AG04450 (cell line): Measurements from ENCODE around the gene STXBP5. TPM values are rescaled to one million over a fixed set of nuclear protein-coding genes. Genes with fewer than 3 reads are reported as not detected.

ENCODE experiments used
- CTCF ChIA-PET: fragments of 300-600, 350-600 bp; formaldehyde crosslinking; extraction: SDS; loops from one replicate; lab custom pipeline; 2022; ENCODE audit warnings: antibody characterized with exemption, inconsistent platforms; lab: Charles Lee
- POLR2A ChIA-PET: fragments of 350-600 bp; formaldehyde crosslinking; extraction: SDS; loops from one replicate; lab custom pipeline; 2021; ENCODE audit warnings: antibody characterized with exemption, inconsistent platforms; lab: Yijun Ruan, JAX
- DNase-seq: peaks from one replicate; pipeline ENCODE4 v3.0.0-alpha.2; 2011; ENCODE audit warnings: low read depth, low spot score
- H3K27ac ChIP-seq: one replicate; pipeline ENCODE4 v1.5.1; 2012; ENCODE audit warnings: low read depth, low read length, control low read depth
- H3K27me3 ChIP-seq: one replicate; pipeline ENCODE4 v1.6.0; 2012; ENCODE audit warnings: low read length; ENCODE audit not compliant: control insufficient read depth, insufficient read depth
- H3K4me3 ChIP-seq: 2 replicates; pipeline ENCODE4 v1.5.1; 2011; ENCODE audit warnings: mild to moderate bottlenecking, low read depth, low read length, control low read depth
- H3K9me3 ChIP-seq: 2 replicates; pipeline ENCODE4 v1.5.1; 2012; ENCODE audit warnings: low read length; ENCODE audit not compliant: control insufficient read depth, insufficient read depth
- CTCF ChIP-seq: IDR thresholded peaks from 2 replicates; pipeline ENCODE4 v1.5.1; 2011; ENCODE audit warnings: low read depth, low read length, control low read depth, inconsistent platforms
- polyA plus RNA-seq: library from polyadenylated mRNA; depleted of rRNA; stranded (reverse); fragments of >200 nt; gene quantifications from 2 replicates; pipeline ENCODE4 v1.2.3, GENCODE V29; 2011

Gene STXBP5
- polyA plus RNA-seq, 1 experiment = 40.0 TPM

GRCh38 chr6:147158881-147159280, 45.3 kb upstream of the STXBP5 start:
- Histone ChIP-seq H3K4me3 (no peak overlapping the region), H3K9me3 (no peaks in the 10 kb centered on the region), H3K27ac (no peak overlapping the region), H3K27me3 (no peaks in the 10 kb centered on the region)
- POLR2A ChIA-PET = no interaction called here
- TF ChIP-seq CTCF = no peak
- no peak for DNase-seq
- CTCF ChIA-PET = interaction anchor here (0.6 to 0.8 kb wide), 2 partner anchors 10 to 11 kb away, joined by 3 read pairs; no protein-coding TSS in a partner anchor

GRCh38 chr6:147159536-147160374, 44.5 kb upstream of the STXBP5 start:
- TF ChIP-seq CTCF = no peak
- CTCF ChIA-PET = no interaction called here
- no peak for DNase-seq
- Histone ChIP-seq H3K9me3 (no peaks in the 10 kb centered on the region), H3K27ac (no peak overlapping the region), H3K4me3 (no peak overlapping the region), H3K27me3 (no peaks in the 10 kb centered on the region)
- POLR2A ChIA-PET = no interaction called here

GRCh38 chr6:147160593-147160992, 43.6 kb upstream of the STXBP5 start:
- no peaks in the 10 kb centered on the region for H3K27me3 ChIP-seq
- no peak for TF ChIP-seq CTCF
- no peaks in the 10 kb centered on the region for H3K9me3 ChIP-seq
- no peak for DNase-seq
- POLR2A ChIA-PET = no interaction called here
- H3K4me3 ChIP-seq = no peak overlapping the region
- H3K27ac ChIP-seq = no peak overlapping the region
- CTCF ChIA-PET = no interaction called here

- no peak overlapping the region for H3K4me3 ChIP-seq
- CTCF ChIA-PET = no interaction called here
- no peak overlapping the region for H3K27ac ChIP-seq
These were observed 42.8 kb upstream of the STXBP5 start for GRCh38 chr6:147161253-147161973.

More at GRCh38 chr6:147161253-147161973, 42.8 kb upstream of the STXBP5 start:
- H3K9me3 ChIP-seq = no peaks in the 10 kb centered on the region
- no peaks in the 10 kb centered on the region for H3K27me3 ChIP-seq
- DNase-seq = no peak
- no peak for TF ChIP-seq CTCF
- POLR2A ChIA-PET = no interaction called here
